ENCODE measurements around the gene HGFAC. TPM values are rescaled to one million over a fixed set of nuclear protein-coding genes. Genes with fewer than 3 reads are reported as not detected.

Gene HGFAC
- total RNA-seq, 1 donor from 2014 or later: not detected

DNA sequence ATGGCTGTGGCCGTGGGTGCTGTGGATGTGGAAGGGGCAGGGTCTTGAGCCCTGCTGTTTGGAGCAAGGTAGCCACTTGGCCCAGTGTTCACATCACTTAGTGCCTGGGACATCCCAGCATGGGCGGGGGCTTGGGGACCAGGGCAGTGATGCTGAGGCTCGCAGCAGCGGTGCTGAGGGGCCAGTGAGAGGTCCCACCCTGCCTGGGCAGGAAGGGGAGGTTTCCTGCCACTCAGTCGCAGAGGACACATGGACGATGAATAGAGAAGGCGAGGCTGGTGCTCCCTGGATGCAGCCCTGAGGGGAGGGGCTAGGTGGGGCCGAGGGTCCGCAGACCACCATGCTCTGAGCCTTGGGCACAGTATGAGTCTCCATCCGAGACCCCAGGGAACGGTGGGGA is 47.1 kb downstream of the HGFAC start:
- ATAC-seq: no peak

- no peak for ATAC-seq
Observed at GRCh38 chr4:3489451-3489962, 47.7 kb downstream of the HGFAC start.

DNA sequence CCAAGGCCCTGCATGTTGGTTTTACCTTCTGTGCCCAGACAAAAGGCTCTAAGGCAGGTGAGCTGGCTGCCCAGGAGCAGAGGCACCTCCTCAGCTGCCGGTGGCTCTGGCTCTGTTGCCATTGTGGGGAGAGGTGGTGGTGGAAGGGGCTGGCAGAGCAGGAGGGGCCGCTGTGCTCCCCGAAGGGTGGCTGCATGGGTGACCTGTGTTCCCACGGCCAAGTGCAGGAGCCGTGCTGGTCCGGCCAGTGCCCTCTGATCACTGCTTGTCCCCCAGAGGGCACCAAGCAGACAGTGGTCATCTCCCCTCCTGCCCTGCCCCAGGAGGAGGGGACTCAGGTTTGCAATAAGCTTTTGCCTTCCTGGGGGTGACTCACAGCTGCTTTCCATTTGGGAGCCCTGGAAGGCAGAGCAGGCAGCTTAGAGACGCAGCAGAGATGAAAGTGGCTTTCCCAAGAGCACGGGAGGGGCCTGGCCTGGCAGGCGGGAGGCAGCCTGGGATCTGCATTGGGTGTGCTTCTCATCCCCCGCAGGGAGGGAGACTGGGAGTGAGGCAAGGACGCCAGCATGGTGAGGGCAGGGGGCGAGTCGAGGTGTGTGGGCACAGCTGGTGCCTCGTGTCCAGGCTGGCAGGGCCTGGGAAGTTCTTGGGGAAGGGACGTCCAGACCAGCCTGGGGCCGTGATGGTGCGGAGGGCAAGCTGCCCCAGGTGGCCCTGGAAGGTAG is 50.1 kb downstream of the HGFAC start:
- no peak for ATAC-seq

DNA sequence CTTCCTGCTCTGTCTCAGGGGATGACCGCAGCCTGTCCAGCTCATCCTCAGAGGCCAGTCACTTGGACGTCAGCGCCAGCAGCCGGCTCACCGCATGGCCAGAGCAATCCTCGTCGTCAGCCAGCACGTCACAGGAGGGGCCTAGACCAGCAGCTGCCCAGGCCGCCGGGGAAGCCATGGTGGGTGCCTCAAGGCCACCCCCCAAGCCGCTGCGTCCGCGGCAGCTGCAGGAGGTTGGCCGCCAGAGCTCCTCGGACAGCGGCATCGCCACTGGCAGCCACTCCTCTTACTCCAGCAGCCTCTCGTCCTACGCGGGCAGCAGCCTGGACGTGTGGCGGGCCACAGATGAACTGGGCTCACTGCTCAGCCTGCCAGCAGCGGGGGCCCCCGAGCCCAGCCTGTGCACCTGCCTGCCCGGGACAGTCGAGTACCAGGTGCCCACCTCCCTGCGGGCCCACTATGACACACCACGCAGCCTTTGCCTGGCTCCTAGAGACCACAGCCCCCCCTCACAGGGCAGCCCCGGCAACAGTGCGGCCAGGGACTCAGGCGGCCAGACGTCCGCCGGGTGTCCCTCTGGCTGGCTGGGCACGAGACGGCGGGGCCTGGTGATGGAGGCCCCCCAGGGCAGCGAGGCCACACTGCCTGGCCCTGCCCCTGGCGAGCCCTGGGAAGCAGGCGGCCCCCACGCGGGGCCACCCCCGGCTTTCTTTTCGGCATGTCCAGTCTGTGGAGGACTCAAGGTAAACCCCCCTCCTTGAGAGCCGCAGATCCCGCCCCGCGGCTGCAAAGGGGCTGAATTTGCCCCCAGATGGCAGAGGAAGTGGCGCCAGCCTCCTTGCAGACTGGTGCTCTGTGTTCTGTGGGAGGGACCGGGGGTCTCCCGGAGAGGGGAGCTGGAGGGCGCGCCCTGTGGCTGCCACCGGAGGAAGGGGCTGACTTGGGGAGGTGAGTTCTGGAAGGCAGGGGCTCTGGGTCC is 51.3 kb downstream of the HGFAC start:
- no peak for ATAC-seq

GRCh38 chr4:3493720-3494461 is 52.1 kb downstream of the HGFAC start:
- ATAC-seq: peak; percentile 4

DNA sequence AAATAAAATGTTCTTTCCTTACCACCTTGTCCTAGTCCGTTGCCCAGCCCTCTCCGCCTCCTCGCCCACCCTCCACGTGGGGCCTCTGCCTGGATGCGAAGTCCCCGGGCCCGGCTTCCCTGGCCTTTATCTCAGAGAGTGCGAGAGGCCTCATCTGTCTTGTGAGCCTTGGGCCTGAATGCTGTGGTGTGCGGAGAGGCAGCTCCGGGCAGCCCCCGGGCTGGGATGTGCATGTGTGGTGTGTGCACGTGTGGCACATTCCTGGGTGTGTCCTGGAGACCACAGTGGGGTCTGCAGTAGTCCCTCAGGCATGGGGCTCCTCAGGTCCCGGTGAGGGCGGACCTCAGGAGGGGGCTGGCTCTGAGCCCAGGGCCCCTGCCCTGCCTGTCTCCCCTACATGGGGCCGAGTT is 52.7 kb downstream of the HGFAC start:
- no peak for ATAC-seq

GRCh38 chr4:3495204-3495975 is 53.6 kb downstream of the HGFAC start:
- ATAC-seq: no peak

GRCh38 chr4:3496021-3496420 is 54.3 kb downstream of the HGFAC start:
- no peak for ATAC-seq

DNA sequence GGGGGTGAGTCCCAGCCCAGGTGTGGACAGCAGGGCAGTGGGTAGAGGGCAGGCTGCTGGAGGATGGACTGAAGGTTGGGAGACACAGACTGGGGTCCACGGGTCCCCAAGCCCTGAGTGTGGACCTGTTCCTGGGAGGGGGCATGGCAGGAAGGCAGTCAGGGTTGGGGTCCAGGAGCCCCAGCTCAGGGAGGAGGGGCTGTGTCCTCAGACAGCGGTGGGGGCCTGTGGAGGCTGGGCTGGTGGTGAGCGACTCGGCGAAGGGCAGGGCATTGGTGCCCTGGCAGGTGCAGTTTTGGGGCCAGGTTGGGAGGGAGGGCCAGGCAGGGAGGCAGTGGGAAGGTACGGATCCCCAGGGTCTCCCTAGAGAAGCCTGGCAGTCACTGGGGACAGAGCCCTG is 55.3 kb downstream of the HGFAC start:
- no peak for ATAC-seq

DNA sequence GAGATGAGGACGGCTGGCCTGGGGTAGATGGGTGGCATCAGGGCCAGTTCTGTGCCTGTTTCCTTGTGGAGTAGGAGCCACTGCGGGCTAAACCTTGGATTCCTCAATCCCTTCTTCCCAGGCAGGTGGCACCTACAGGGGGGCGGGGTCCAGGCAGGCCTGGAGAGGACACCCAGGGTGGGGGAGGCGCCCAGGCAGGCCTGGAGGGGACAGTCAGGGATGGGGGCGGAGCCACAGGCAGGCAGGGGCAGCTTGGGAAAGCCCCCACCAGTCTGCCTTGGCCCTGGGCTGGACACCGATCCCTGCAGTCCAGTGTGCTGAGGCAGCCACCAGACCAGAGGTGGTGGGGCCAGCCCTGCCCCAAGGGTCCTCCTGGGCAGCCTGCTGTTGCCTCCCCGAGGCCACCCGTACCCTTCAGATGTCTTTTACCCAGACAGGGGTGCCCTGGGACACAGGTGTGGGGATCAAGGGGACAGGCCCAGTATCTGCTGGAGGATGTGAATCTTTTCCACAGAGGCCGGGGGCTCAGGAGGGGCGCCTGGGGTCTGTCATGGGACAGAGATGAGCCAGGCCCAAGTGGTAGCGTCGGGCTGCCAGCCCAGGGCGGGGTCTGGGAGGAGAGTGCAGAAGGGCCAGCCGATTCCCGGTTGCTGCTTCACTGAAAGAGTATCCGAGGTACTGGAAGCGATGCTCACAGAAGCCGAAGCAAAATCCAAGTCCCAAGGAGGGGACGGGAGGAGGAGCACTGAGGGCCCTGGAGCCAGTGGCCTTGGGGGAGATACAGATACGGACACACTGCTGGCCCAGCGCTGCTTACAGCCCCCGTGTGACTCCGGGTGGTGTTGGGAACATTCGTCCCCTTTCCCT is 56.0 kb downstream of the HGFAC start:
- ATAC-seq: no peak

DNA sequence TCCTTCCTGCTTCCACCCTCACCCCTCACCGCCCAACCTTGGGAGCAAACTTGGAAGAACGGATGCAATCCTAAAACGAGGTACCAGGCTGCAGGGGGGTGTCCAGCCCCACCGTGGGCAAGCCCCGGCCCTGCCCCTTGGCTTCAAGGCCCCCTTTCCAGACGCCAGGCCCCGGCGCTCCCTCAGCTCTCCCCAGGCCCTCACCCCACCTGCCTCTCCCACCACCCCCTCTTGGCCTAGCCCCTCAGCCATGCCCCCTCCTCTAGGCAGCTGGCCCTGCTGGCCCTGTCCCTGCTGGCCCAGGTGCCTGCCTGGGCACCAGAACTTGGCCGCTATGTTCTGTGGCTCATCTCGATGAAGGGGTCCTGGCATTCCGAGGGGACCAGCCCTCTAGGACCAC is 56.6 kb downstream of the HGFAC start:
- ATAC-seq: no peak

Other genes starting within 250 kb of the HGFAC start
- gene MSANTD1, start 192.8 kb upstream of the HGFAC start, total RNA-seq: 0.28 TPM
- gene RGS12, start 148.9 kb upstream of the HGFAC start, total RNA-seq: 50.7 TPM
- gene DOK7, start 21.3 kb downstream of the HGFAC start, total RNA-seq: 0.36 TPM
- gene LRPAP1, start 90.5 kb downstream of the HGFAC start, total RNA-seq: 64.6 TPM